ENCODE results near the gene COQ2. TPM values are rescaled to one million over a fixed set of nuclear protein-coding genes. Genes with fewer than 3 reads are reported as not detected.
"Not testable (repeated sequence)": the region's sequence is repeated elsewhere in the genome, so short reads cannot be mapped to it uniquely, and the experiment has no call there.

COQ2 gene
- total and polyA plus RNA-seq, 10 donors: 5.4 to 26.9 (median 22.8) TPM

DNA sequence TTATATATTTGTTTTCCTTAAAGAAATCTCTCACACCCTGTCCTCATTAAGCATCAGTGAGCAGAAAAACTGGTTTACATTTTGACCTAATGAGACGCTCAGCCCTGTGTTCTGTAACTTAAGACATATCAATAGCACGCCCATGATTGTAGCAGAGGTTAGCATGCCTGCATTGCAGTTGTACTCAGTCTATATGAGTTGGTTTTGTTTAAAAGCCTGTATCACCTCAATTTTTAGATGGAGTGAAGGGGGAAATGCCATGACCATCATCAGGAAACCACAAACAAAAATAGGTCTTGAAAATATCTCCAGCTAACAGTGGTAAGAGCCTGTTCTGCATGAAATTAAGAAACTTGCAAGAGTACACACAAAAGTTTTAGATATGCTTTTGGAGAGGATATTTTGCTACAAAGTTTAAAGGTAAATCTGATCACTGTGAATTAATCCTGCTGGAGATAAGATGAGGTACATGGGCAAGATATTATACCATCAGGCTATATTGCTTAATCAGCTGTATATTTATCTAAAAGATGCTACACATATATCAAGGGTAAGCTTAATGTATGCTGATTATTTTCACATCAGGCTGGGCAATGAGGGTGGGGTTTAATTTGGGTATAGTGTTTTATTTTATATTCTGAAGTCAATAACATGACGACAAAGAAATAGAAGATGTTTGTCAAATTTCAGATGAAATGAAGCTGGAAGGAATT lies 13.1 kb upstream of the COQ2 start:
- Histone ChIP-seq H3K9me3 (no peaks in the 10 kb centered on the region), H3K4me1 (peaks cover 0 to 18% (median 8%) of the 10 kb centered on the region in 6 donors), H3K36me3 (peaks cover 0 to 39% (median 0%) of the 10 kb centered on the region in 6 donors), H3K4me3 (no peak overlapping the region), H3K27ac (no peak overlapping the region), H3K27me3 (replicated peaks in 1 of 7) (no peaks in the 10 kb centered on the region)
- intact Hi-C loops (cut with DNase I; ENCODE audit: low total_unique reads): no loop called here
- WGBS, 5 donors: 49 to 73% (median 51%) methylated on average over 3 of the region's 3 CpGs
- TF ChIP-seq POLR2A (IDR thresholded peaks at IDR 0.05) (no peak), POLR2AphosphoS5 (IDR thresholded peaks at IDR 0.05) (no peak)
- TF ChIP-seq, protein P1, sequence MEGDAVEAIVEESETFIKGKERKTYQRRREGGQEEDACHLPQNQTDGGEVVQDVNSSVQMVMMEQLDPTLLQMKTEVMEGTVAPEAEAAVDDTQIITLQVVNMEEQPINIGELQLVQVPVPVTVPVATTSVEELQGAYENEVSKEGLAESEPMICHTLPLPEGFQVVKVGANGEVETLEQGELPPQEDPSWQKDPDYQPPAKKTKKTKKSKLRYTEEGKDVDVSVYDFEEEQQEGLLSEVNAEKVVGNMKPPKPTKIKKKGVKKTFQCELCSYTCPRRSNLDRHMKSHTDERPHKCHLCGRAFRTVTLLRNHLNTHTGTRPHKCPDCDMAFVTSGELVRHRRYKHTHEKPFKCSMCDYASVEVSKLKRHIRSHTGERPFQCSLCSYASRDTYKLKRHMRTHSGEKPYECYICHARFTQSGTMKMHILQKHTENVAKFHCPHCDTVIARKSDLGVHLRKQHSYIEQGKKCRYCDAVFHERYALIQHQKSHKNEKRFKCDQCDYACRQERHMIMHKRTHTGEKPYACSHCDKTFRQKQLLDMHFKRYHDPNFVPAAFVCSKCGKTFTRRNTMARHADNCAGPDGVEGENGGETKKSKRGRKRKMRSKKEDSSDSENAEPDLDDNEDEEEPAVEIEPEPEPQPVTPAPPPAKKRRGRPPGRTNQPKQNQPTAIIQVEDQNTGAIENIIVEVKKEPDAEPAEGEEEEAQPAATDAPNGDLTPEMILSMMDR (IDR thresholded peaks at IDR 0.05 in 8 of 11, conservative IDR thresholded peaks at IDR 0.05 in 3 of 11): no peak
- DNase-seq: no peak

DNA sequence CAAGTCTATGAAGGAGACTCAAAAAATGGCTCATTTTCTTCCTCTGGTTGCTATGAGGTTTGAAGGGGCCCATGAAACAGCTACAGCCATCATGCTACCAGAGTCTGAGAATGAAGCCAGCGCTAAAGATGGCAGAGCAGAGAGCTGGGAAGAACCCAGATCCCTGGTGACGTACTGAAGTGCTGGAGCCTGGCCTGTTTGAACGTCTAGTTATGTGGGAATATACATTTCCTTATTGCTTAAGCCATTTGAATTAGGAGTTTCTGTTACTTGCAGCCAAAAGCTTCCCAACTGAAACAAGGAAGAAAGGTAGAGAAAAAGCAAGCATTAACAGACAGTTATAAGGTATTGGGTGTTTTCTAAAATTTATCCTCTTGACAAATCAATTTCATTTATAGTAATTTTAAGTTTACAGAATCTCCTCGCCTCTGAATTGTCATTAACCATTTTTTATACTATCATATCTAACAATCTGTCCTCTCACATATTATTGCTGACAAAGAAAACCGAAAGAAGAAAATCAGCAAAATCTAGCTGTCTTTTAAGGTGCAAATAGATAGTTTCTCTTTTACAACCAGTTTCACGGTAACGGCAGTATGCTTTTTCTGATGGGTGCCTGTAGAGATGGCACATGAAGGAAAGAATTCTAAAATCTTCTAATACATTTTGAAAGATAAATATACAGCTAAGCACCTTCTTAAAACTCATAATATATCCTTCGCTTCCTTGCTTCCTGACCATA lies 8.9 kb upstream of the COQ2 start:
- peaks cover 0 to 6% (median 0%) of the 10 kb centered on the region in 8 donors for H3K9me3 ChIP-seq
- TF ChIP-seq POLR2AphosphoS5 (IDR thresholded peaks at IDR 0.05) (no peak), POLR2A (IDR thresholded peaks at IDR 0.05) (no peak)
- TF ChIP-seq, protein P1 (IDR thresholded peaks at IDR 0.05 in 8 of 11, conservative IDR thresholded peaks at IDR 0.05 in 3 of 11): no peak
- no peaks in the 10 kb centered on the region for H3K27me3 ChIP-seq (replicated peaks in 1 of 7)
- intact Hi-C loops (cut with DNase I; ENCODE audit: low total_unique reads): no loop called here
- peaks cover 0 to 16% (median 0%) of the 10 kb centered on the region in 6 donors for H3K36me3 ChIP-seq
- H3K4me3 ChIP-seq: no peak overlapping the region
- H3K4me1 ChIP-seq: peaks cover 0 to 16% (median 8%) of the 10 kb centered on the region in 6 donors
- H3K27ac ChIP-seq: peak overlapping the region in 1 of 8 donors; percentile 7
- WGBS, 5 donors: 80 to 85% (median 81%) methylated on average over 8 of the region's 8 CpGs
- DNase-seq: no peak

GRCh38 chr4:83290059-83290774 lies 5.6 kb upstream of the COQ2 start:
- H3K27ac ChIP-seq; H3K4me1 ChIP-seq; intact Hi-C loops (cut with DNase I; ENCODE audit: low total_unique reads); DNase-seq; H3K4me3 ChIP-seq; H3K27me3 ChIP-seq (replicated peaks in 1 of 7); H3K9me3 ChIP-seq: not testable (repeated sequence)
- peaks cover 0 to 13% (median 0%) of the 10 kb centered on the region in 6 donors for H3K36me3 ChIP-seq
- 74 to 89% (median 87%) methylated on average over 3 of the region's 3 CpGs for WGBS, 5 donors

DNA sequence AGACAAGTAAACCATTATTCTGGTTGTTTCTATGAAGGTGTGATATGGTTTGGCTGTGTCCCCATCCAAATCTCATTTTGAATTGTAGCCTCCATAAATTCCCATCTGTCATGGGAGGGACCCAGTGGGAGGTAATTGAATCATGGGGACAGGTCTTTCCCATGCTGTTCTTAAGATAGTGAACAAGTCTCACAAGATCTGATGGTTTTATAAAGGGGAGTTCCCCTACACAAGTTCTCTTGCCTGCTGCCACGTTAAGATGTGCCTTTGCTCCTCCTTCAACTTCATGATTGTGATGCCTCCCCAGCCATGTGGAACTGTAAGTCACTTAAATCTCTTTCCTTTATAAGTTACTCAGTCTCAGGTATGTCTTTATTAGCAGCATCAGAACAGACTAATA lies 3.8 kb upstream of the COQ2 start:
- H3K9me3 ChIP-seq; DNase-seq; intact Hi-C loops (cut with DNase I; ENCODE audit: low total_unique reads); H3K4me3 ChIP-seq; H3K27me3 ChIP-seq (replicated peaks in 1 of 7); H3K36me3 ChIP-seq; H3K27ac ChIP-seq: not testable (repeated sequence)
- H3K4me1 ChIP-seq: peaks cover 0 to 22% (median 15%) of the 10 kb centered on the region in 6 donors
- WGBS, 5 donors: 26 to 51% (median 35%) methylated on average over 1 of the region's 1 CpG

DNA sequence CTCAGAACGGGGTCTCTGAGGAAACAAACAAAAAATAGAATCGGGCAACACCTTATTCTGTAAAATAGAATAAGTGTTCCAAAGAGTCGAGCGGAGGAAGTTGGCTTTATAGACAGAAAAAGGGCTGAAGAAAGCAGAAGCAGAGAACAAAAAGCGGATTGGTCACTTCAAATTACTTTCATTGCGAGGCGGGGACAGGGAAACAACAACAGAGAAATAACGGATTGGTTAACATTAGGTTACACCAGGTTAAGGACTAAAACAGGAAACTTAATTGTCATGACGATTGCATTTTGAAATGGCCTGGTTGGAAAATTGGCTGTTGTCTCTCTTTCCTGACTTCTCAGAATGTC lies 433 bp upstream of the COQ2 start:
- intact Hi-C loops (cut with DNase I; ENCODE audit: low total_unique reads): no loop called here
- WGBS, 5 donors: 0 to 2% (median 1%) methylated on average over 9 of the region's 9 CpGs
- TF ChIP-seq, protein P1 (IDR thresholded peaks at IDR 0.05 in 8 of 11, conservative IDR thresholded peaks at IDR 0.05 in 3 of 11): no peak
- TF ChIP-seq POLR2AphosphoS5 (IDR thresholded peaks at IDR 0.05) (no peak), POLR2A (IDR thresholded peaks at IDR 0.05) (no peak)

More for the DNA sequence above, 433 bp upstream of the COQ2 start:
- DNase-seq: no peak
- Histone ChIP-seq H3K36me3 (no peaks in the 10 kb centered on the region), H3K4me1 (peaks cover 4 to 53% (median 41%) of the 10 kb centered on the region in 6 donors), H3K9me3 (no peaks in the 10 kb centered on the region), H3K4me3 (peak overlapping the region; percentile 59 to 89 (median 64)), H3K27ac (peak overlapping the region; percentile 84 to 100 (median 98)), H3K27me3 (replicated peaks in 1 of 7) (no peaks in the 10 kb centered on the region)
